Tibial nerve (tissue), 4 donors: ENCODE data around the gene GTF3C6.

Source experiments
- EP300 ChIP-seq, 2 donors: sonication (generic); formaldehyde crosslinking; IDR thresholded peaks; one replicate each; pipeline ENCODE4 v1.6.1; 2017; ENCODE audit warnings: antibody characterized with exemption in 2 of 2, mild to moderate bottlenecking in 1 of 2
- POLR2A ChIP-seq, 2 donors: fragments of 450-650 bp; IDR thresholded peaks; one replicate each; pipeline ENCODE4 v1.6.1; 2017; ENCODE audit warnings: antibody characterized with exemption in 2 of 2, mild to moderate bottlenecking in 2 of 2, moderate library complexity in 2 of 2
- TF ChIP-seq, protein P1 (sequence below), 5 experiments: fragments of 200-600 bp in 3 of 5; fragments of 450-650 bp in 2 of 5; sonication (generic) in 3 of 5; IDR thresholded peaks; one replicate each; pipeline ENCODE4 v1.5.1; 2016 to 2019; ENCODE audit warnings: antibody characterized with exemption in 5 of 5, mild to moderate bottlenecking in 3 of 5, moderate library complexity in 2 of 5

GRCh38 chr6:110996691-110997090 is 38.2 kb downstream of the GTF3C6 start:
- TF ChIP-seq POLR2A (IDR thresholded peaks at IDR 0.05) (no peak), EP300 (IDR thresholded peaks at IDR 0.05) (no peak)
- TF ChIP-seq, protein P1, sequence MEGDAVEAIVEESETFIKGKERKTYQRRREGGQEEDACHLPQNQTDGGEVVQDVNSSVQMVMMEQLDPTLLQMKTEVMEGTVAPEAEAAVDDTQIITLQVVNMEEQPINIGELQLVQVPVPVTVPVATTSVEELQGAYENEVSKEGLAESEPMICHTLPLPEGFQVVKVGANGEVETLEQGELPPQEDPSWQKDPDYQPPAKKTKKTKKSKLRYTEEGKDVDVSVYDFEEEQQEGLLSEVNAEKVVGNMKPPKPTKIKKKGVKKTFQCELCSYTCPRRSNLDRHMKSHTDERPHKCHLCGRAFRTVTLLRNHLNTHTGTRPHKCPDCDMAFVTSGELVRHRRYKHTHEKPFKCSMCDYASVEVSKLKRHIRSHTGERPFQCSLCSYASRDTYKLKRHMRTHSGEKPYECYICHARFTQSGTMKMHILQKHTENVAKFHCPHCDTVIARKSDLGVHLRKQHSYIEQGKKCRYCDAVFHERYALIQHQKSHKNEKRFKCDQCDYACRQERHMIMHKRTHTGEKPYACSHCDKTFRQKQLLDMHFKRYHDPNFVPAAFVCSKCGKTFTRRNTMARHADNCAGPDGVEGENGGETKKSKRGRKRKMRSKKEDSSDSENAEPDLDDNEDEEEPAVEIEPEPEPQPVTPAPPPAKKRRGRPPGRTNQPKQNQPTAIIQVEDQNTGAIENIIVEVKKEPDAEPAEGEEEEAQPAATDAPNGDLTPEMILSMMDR (IDR thresholded peaks at IDR 0.05) = no peak
